ENCODE results near the gene KRT13. TPM values are rescaled to one million over a fixed set of nuclear protein-coding genes. Genes with fewer than 3 reads are reported as not detected.

KRT13 gene
- total and polyA plus RNA-seq, 9 of the 15 experiments (the other 6 are each of a cell fraction or from before 2014, with no cell fraction given), result 0.11 to 1.1 (median 0.24) TPM; not detected in 3

DNA sequence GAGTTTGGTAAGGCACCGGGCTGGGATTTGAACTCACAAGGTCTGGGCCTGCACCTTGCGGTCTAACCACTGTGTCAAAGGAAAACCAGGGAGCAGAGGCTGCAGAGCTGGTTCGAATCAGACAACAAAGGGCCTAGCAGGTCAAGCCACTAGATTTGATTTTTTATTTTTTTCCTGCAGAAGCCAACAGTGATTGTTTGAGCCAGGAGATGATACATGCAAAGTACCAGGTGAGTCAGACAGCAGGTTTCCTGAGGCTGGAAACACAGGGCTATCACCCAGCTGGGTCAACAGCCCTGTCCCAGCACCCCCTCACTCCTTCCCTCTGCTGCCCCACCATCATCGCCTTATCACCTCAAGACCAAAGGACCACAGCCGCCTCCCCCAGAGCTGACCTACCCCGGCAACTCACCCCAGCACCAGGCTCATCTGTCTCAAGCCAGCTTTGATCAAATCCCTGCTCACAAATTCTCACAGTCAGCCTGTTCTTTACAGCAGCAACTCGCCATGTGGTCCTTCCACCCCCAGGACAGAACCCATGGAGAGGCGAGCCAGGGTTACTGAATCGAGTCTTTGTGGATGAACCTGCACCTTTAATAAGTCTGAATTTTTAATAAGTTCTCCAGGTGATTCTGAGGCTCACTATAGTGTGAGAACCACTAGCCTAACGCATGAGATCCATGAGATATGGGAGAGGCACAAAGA lies 35.7 kb upstream of the KRT13 start (continued):
- TF ChIP-seq, protein P1, sequence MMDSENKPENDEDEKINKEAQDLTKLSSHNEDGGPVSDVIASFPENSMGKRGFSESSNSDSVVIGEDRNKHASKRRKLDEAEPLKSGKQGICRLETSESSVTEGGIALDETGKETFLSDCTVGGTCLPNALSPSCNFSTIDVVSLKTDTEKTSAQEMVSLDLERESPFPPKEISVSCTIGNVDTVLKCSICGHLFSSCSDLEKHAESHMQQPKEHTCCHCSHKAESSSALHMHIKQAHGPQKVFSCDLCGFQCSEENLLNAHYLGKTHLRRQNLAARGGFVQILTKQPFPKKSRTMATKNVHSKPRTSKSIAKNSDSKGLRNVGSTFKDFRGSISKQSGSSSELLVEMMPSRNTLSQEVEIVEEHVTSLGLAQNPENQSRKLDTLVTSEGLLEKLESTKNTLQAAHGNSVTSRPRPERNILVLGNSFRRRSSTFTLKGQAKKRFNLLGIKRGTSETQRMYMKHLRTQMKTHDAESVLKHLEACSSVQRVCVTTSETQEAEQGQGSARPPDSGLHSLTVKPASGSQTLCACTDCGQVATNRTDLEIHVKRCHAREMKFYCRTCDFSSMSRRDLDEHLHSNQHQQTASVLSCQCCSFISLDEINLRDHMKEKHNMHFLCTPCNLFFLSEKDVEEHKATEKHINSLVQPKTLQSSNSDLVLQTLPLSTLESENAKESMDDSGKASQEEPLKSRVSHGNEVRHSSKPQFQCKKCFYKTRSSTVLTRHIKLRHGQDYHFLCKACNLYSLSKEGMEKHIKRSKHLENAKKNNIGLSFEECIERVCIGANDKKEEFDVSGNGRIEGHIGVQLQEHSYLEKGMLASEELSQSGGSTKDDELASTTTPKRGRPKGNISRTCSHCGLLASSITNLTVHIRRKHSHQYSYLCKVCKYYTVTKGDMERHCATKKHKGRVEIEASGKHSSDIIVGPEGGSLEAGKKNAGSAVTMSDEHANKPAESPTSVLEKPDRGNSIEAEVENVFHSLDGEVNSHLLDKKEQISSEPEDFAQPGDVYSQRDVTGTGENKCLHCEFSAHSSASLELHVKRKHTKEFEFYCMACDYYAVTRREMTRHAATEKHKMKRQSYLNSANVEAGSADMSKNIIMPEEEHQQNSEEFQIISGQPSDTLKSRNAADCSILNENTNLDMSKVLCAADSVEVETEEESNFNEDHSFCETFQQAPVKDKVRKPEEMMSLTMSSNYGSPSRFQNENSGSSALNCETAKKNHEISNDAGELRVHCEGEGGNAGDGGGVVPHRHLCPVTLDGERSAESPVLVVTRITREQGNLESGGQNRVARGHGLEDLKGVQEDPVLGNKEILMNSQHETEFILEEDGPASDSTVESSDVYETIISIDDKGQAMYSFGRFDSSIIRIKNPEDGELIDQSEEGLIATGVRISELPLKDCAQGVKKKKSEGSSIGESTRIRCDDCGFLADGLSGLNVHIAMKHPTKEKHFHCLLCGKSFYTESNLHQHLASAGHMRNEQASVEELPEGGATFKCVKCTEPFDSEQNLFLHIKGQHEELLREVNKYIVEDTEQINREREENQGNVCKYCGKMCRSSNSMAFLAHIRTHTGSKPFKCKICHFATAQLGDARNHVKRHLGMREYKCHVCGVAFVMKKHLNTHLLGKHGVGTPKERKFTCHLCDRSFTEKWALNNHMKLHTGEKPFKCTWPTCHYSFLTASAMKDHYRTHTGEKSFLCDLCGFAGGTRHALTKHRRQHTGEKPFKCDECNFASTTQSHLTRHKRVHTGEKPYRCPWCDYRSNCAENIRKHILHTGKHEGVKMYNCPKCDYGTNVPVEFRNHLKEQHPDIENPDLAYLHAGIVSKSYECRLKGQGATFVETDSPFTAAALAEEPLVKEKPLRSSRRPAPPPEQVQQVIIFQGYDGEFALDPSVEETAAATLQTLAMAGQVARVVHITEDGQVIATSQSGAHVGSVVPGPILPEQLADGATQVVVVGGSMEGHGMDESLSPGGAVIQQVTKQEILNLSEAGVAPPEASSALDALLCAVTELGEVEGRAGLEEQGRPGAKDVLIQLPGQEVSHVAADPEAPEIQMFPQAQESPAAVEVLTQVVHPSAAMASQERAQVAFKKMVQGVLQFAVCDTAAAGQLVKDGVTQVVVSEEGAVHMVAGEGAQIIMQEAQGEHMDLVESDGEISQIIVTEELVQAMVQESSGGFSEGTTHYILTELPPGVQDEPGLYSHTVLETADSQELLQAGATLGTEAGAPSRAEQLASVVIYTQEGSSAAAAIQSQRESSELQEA (IDR thresholded peaks at IDR 0.05; ENCODE audit: low read depth), result no peak
- TF ChIP-seq POLR2AphosphoS5 (IDR thresholded peaks at IDR 0.05; ENCODE audit: control insufficient read depth, insufficient read depth, low read depth, low read length), result no peak
- TF ChIP-seq, protein P2, sequence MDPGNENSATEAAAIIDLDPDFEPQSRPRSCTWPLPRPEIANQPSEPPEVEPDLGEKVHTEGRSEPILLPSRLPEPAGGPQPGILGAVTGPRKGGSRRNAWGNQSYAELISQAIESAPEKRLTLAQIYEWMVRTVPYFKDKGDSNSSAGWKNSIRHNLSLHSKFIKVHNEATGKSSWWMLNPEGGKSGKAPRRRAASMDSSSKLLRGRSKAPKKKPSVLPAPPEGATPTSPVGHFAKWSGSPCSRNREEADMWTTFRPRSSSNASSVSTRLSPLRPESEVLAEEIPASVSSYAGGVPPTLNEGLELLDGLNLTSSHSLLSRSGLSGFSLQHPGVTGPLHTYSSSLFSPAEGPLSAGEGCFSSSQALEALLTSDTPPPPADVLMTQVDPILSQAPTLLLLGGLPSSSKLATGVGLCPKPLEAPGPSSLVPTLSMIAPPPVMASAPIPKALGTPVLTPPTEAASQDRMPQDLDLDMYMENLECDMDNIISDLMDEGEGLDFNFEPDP (CRISPR knock-in tag; IDR thresholded peaks at IDR 0.05), result no peak
- TF ChIP-seq ZNF778 (CRISPR knock-in tag; IDR thresholded peaks at IDR 0.05), result no peak
- TF ChIP-seq, protein P3, sequence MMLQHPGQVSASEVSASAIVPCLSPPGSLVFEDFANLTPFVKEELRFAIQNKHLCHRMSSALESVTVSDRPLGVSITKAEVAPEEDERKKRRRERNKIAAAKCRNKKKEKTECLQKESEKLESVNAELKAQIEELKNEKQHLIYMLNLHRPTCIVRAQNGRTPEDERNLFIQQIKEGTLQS (IDR thresholded peaks at IDR 0.05), result peak; percentile 36; the same call in 1 of the 2 replicates
- TF ChIP-seq, protein P3 (CRISPR knock-in tag; conservative IDR thresholded peaks at IDR 0.05), result no peak
- no peak for TF ChIP-seq ZNF316 (IDR thresholded peaks at IDR 0.05)
- TF ChIP-seq, protein P4, sequence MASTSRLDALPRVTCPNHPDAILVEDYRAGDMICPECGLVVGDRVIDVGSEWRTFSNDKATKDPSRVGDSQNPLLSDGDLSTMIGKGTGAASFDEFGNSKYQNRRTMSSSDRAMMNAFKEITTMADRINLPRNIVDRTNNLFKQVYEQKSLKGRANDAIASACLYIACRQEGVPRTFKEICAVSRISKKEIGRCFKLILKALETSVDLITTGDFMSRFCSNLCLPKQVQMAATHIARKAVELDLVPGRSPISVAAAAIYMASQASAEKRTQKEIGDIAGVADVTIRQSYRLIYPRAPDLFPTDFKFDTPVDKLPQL (IDR thresholded peaks at IDR 0.05; ENCODE audit: extremely low read depth, insufficient read length), result no peak
- TF ChIP-seq ZNF12 (CRISPR knock-in tag; IDR thresholded peaks at IDR 0.05), result no peak
- TF ChIP-seq GTF2E2 (tag; IDR thresholded peaks at IDR 0.05), result no peak
- no peak for TF ChIP-seq KLF10 (CRISPR knock-in tag; IDR thresholded peaks at IDR 0.05)
- TF ChIP-seq ZNF184 (CRISPR knock-in tag; IDR thresholded peaks at IDR 0.05), result no peak
- no peak for TF ChIP-seq SAP30 (IDR thresholded peaks at IDR 0.05; ENCODE audit: borderline replicate concordance, insufficient read depth, low read depth, low read length, poor library complexity, severe bottlenecking)
- no peak for TF ChIP-seq LCOR (CRISPR knock-in tag; IDR thresholded peaks at IDR 0.05)
